GM18870 (cell line): ENCODE data around the gene PHYKPL.
"Not testable (repeated sequence)": the region's sequence is repeated elsewhere in the genome, so short reads cannot be mapped to it uniquely, and the experiment has no call there.

Experiments
- ATAC-seq: cut with Tn5 transposase; IDR thresholded peaks from one replicate; pipeline ENCODE4 v1.9.1; 2021; ENCODE audit warnings: moderate library complexity; ENCODE audit not compliant: unreplicated experiment

The PHYKPL gene

DNA sequence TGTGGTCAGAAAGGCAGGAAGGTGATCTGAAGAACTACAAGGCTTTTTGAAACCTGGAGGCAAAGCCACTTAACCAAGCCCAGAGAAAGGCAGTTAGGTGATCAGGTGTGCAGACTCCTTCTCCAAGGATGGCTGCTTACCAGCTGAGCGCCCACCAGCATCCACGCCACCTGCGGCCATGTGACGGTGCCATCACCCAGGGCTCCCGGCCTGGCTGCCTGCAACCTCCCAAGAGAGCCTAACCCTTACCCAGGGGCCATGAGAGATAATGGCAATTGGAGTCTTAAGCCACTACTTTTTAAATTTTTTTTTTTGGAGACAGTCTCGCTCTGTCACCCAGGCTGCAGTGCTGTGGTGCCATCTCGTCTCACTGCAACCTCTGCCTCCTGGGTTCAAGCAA, 33.1 kb upstream of the PHYKPL start:
- no peak for ATAC-seq

DNA sequence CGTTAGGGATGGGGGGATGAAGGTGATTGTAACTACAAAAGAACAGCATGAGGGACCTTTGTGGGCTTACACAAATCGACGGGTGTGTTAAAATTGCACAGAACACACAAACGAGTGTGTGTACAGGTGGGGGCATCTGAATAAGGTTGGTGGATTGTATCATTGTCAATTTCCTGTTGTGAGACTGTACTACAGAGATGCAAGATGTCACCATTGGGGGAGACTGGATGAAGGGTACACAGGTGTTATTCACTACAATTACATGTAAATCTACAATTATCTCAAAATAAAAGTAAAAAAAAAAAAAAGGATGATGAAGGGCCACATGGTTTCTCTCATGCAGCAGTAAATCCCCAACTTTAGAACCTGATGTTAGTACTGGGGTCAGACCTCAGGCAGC, 31.4 kb upstream of the PHYKPL start:
- no peak for ATAC-seq

DNA sequence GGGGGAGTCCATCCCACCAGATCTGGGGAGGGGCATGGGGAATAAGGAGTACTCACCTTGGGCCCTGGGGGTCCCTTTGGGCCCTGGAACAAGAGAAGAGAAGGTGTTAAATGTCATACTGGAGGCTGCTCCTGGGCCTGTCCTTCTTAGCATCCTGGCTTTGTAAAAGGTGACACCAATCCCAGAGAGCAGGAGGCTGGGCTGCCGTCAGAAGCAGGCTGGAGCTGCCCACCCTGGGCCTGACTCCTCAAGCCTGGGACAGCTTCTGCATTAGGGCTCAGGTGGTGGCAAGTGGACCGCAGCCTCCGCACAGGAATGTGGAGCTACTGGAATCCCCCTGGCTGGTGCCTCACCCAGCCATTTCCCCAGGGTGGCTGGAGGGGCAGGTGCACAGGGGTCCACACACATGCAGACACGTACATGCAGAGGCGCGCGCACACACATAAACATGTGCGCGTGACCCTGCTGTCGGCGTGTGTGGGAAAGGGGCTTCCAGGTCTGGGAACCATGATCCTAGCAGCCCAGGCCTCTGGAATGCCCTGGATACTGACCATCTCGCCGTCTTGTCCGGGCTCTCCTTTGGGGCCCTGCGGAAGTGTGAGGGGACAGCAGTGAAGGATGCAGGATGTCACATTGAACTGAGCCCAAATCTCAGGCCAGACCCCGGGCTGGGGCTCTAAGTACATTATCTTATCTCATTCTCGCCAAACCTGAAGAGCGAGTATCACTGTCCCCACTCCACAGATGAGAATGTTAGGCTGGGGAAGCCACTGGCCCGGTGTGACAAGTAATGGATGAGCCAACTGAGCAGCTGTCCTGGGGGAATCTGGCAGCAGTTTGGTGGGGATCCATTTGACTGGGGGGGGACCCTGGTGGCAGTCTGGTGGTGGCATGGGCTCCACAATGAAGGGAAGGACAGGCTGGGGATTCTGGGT, 29.3 kb upstream of the PHYKPL start:
- ATAC-seq, result no peak

DNA sequence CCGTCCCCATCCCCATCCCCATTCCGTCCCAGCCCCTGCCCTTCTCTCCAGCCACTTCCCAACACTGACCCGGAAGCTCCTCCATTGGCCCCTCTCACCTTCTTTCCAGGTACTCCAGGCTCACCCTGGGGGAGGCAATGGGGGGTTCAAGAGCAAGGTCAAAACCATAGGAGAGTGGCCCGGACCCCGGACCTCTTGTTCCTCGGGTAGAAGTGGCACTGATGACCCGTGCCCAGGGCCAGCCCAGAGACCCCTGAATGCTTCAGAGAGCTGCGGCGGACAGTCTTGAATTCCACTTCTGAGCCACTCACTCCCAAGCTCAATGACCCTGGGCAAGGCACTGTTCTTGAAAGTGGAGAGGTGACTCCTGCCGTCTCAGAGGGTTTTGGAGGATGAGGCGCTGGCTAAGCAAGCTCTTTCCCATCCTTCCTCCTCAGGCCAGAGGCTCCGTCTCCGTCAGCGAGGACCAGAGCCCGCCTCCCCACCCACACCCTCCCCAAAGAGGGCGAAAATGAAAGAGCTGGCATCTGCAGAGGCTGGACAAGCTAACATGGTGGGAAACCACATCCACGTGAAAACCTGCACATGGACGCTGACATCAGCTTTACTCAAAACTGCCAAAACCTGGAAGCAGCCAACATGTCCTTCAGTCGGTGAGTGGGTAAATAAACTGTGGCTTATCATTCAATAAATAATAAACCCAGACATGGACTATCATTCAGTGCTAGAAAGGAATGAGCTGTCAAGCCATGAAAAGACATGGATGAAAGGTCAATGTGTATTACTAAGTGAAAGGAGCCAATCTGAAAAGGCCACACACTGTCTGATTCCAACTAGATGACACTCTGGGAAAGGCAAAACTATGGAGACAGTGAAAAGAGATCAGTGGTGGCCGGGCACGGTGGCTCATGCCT, 27.3 kb upstream of the PHYKPL start:
- no peak for ATAC-seq

DNA sequence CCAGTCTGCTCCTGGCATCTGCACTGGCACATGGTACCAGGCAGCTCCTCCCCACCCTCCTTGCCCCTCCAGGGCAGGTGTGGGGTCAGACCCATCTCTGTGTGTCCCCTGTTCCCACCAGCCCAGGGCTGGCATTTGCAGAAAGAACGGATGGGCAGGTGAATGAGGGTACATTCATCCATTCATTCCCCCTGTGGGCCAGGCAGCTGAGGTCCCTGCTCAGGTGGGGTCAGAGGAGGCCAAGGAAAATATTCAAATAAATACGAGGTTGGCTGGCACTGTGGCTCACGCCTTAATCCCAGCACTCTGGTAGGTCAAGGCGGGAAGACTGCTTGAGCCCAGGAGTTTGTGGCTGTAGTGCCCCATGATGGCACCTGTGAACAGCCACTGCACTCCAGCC, 25.0 kb upstream of the PHYKPL start:
- no peak for ATAC-seq

DNA sequence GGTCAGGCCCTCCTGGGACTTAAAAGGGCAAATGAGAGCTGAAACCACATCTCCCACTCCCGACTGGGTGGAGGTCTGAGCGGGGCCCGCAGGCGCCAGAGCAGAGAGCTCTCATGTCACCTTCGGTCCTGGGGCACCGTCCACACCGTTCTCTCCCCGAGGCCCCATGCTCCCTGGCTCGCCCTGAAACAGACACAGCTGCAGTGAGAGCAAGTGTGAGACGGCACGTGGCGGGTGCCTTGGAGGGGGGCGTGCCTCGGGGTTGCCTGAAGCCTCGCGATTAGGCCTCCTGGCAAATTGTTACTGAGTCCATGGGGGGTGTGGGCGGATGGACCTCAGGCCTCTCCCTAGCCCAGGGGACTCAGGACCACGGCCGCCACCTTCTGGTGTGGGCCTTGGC, 24.1 kb upstream of the PHYKPL start:
- ATAC-seq, result no peak

DNA sequence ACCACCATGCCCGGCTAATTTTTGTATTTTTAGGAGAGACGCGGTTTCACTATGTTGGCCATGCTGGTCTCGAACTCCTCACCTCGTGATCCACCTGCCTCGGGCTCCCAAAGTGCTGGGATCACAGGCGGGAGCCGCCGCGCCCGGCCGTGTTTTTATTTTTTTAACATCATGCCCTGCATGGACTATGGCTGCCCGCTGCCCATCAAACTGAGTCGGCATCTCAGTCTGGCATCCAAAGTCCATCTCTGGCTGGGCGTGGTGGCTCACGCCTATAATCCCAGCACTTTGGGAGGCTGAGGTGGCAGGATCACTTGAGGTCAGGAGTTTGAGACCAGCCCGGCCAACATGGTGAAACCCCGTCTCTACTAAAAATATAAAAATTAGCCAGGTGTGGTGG, 21.0 kb upstream of the PHYKPL start:
- ATAC-seq, result not testable (repeated sequence)

DNA sequence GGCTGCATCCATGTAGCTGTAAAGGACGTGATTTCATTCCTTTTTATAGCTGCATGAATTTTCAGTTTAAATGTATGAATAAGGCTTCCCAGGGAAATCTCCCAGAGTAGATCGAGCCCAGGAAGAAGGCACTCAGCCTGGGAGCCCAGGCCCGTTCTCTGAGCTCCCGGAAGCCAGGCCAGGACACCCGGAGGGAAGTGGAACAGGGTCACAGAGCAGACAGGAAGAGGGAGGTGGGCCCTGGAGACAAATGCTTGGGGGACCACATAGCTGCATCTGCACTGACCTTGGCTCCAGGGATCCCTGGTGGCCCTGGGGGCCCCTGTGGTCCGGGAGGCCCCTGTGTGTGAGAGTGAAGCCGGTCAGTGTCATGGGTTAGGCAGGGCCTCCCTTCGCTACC, 19.7 kb upstream of the PHYKPL start:
- ATAC-seq, result no peak

DNA sequence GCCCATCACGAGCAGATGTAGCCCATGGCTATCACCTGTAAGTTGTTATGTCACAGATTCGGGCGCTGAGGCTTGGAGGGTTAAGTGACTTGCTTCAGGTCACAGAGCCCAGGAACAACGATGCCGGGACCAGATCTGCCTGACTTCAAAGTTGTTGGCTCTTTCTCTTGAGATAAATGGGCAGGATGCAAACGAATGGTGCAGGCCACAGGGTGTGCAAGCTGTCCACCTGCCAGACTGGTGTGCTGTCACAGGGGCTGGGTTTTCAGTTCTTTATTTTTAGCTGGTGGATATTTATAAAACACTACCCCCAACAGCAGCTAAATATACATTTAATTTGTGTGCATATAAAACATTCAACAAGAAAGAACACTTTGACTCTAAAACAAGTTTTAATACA, 17.7 kb upstream of the PHYKPL start:
- ATAC-seq, result no peak

DNA sequence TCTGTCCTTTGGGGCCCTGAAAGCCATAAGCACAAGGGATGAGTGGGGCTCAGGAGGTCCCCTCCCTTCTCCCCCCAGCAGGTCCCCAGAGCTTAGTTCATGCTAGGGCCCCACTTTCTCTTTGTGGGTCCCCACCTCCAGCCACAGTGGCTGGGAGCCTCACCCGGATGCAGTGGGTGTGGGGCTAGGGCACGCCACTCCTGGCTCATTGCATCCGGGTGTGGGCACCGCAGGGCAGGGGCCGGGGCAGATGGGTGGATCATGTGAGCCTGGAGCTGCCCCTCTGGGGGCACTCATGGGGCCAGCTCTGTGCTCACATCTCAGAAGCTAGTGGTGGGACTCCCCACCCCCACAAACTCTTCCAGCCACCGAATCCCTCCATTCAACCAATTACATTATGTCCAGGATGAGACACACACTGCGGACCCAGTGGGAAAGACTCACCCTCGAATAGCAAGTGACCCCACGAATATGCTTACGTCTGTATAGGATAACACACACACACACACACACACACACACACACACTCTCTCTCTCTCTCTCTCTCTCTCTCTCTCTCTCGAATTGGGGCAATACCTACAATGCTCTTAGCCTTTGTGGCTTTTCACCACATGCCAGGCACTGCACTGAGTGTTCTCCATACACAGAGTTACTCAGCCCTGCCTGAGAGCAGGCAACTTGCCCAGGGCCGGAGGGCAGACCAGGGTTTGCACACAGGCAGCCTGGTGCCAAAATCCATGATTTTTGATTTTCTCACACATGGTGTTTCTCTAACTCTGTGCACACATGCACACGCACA, 16.8 kb upstream of the PHYKPL start:
- no peak for ATAC-seq

DNA sequence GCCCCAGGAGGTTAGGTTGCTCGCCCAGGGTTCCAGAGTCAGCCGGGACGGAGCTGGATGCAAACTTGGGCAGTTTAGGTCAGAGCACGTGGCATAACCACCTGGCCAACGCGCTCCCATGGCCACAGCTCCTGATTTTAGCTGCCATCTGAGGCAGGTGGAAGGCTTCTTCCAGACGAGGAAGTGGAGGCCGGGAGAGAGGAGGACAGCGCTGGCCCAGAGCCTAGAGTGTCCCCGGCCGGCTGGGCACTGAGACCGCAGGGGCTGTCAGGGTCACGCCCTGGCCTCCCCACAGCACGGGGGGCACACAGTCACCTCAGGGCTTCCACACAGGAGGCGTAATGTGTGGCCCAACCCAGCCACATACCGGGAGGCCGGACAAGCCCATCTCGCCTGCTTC, 16.1 kb upstream of the PHYKPL start:
- no peak for ATAC-seq

DNA sequence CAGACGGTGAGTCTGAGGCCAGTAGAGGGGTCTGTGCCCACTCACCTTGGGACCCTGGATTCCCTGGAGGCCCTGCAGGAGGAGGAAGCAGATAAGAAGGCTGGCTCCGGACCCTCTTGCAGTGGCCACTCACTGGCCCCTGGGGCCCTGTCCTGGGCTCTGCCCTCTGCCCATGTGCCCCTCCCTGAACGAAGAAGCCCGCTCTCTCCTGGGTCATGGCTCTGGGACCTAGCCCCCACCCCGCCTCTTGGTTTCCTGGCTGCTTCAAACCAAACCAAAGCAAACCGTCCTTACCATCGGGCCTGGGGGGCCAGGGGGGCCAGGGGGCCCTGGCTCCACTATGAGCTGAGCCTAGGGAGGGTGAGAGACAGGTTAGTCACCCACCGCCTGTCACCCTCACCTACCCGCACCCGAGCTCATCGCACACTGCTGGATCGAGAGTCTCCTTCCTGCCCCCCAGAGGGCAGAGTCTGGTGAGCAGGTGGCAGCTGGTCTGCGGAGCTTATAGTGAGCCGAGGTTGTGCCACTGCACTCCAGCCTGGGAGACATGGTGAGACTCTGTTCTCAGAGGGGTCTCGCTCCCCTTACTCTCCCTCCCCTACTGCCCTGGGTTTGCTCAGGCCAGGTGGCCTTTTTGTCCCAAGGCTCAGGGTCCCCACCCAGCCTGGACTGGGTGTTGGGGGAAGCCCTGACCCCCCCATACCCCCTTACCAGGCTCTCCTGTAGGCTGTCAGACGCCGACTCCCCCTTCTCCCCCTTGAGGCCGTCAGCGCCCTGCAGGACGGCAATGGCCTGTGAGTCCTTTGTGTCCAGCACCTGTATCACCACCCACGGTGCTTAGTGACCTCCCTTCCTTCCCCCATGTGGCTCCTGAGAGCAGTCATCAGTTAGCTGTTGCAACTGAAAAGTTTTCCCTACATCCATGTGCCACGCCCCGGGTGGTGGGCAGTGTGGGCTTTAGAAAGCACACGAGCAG, 15.2 kb upstream of the PHYKPL start:
- no peak for ATAC-seq

DNA sequence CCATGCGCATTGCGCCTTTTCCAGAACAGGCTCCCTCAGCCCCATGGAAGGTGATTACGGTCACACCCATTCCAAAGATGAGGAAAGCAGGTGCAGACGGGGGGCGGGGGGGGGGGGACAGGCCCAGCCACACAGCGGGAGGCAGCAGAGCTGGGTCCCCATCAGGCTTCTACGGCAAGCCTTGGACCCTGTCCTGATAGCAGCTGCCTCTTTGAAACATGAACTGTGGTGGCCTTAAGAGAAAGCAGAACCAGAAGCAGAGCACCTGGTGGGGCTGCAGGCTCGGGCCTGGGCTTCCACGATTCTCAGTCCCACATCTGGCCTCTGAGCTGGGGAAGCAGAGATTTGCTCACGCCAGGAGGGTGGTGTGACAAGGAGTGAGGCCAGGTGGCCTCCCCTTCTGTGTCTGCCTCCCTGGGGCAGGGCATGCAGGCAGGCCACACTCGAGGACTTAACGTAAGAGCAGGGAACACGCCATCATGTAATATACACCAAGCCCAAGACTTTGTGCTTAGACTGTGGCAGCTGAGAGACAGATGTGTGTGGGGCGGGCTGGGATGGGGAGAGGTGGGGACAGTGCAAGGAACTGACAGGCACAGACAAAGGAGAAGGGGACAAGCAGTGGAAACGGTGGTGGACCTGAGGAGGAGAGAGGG, 14.2 kb upstream of the PHYKPL start:
- no peak for ATAC-seq

DNA sequence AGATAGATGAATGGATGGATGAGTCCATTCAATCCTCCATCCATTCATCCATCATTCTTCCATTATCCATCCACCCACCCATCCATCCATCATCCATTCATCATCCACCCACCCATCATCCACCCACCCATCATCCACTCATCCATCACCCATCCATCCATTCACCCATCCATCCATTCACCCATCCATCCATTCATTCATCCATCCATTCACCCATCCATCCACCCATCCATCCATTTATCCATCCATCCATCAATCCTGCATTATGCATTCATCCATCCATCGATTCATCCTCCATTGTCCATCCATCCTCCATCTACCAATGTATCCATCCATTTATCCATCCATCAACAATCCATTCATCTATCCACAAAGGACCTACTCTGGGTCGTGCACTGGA, 12.8 kb upstream of the PHYKPL start:
- ATAC-seq, result no peak

DNA sequence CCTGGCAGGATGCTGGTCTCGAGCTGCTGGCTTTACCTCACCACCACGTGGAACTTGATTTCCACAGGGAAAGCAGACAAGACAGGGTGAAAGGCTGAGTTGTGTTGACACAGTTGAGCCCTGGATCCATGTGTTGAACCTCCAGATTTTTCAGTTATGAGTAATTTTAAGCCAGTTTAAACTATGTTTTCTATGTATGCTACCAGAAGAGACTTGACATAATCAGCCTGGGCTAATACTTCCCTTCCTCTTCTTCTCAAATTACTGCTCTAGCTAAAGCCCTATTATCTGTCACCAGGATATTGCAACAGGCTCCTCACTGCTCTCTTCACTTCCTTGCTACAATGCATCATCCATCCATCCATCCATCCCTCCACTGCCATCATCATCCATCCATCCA, 12.0 kb upstream of the PHYKPL start:
- no peak for ATAC-seq

DNA sequence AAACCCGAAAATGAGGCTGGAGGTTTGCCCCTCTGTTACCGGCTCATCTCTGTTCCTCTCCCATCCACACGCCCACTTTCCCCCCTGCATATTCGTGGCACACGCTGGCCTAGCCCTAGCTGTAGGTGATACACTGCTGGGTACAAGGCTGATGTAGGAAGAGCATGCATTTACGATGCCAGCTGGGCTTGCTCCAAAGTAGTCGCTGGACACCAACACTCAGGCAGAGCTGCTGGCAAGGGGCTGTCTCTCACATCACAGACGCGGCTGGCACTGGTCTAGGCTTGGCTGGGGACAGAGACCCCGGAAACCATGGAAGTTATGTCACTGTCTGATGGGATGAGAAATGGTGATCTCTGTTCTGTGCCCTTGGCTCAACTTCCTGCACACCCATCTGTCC, 9.8 kb upstream of the PHYKPL start:
- ATAC-seq, result no peak

DNA sequence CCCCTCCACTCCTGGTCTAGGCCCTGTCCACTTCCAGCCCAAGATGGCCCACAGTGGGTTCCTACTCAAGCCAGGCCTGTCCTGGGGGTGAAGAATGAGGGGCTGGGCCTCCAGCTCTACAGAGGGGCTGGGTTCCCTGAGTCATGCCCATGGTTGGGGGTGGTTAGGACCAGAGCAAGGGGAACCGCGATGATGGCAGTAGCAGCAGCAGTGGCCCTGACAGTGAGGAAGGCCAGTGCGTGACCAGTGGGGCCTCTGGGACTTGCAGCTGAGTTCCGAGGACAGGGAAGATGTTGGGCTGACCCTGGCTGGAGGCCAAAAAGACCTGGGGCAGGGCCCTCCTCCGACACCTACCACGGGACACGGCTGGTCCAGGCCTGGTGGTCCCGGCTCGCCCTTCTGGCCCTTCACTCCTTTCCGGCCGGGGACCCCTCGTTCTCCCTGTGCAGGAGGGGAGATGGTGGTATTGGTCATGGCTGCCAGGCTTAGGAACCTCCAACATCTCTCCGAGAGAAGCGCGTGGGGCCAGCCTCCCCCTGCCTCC, 9.2 kb upstream of the PHYKPL start:
- ATAC-seq, result no peak

DNA sequence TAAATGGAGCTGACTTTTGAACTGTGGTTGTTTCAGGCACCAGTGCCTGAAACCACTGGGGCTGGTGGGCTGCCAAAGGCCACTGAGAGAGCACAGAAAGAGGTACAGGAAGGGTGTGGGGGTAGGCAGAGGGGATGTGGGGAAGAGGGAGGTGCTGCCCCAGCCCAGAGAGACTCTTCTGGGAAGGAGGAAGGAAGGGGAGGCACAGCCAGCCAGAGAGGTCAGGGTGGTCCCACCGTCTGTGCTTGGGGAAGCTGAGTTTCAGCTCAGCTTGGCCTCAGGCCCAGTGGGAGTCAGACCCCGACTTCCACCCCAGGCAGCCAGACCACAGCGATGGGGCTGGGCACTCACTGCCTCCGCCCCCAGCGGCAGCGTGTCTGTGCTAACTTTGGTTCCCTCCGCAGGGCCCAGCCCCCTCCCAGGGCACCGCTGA, 8.6 kb upstream of the PHYKPL start:
- no peak for ATAC-seq

DNA sequence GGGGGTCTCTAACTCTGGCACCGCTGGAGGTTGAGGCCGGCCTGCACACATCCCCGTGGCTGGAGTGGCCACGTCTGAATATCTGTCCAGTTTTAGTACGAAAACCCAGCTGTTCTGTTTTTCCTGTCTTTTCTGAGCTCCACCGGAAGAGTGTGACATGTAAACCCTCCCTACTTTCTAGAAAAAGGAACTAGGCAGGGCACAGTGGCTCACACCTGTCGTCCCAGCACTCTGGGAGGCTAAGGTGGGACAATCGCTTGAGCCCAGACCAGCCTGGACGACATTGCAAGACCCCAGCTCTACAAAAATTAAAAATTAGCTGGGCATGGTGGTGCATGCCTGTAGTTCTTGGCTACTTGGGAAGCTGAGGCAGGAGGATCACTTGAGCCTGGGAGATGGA, 8.2 kb upstream of the PHYKPL start:
- ATAC-seq, result no peak
